Dermis microvascular lymphatic vessel endothelial cell (primary cell): ENCODE results near the gene PPIF. TPM values are rescaled to one million over a fixed set of nuclear protein-coding genes. Genes with fewer than 3 reads are reported as not detected.
A peak's percentile ranks its signal among the peaks of the same experiment; 100 is the strongest.
"Not testable (repeated sequence)": the region's sequence is repeated elsewhere in the genome, so short reads cannot be mapped to it uniquely, and the experiment has no call there.

Source experiments
- DNase-seq, 2 donors: peaks; one replicate each; pipeline versions ENCODE4 v3.0.0 to v3.0.0-alpha.2; 2010; ENCODE audit warnings: low read depth in 2 of 2
- total RNA-seq: library from RNA; depleted of rRNA; stranded (reverse); fragments of >200 nt; gene quantifications from 2 replicates; pipeline ENCODE4 v1.2.1, GENCODE V29; 2014

Gene PPIF
- total RNA-seq, 1 donor from 2014 or later = 12.7 TPM

DNA sequence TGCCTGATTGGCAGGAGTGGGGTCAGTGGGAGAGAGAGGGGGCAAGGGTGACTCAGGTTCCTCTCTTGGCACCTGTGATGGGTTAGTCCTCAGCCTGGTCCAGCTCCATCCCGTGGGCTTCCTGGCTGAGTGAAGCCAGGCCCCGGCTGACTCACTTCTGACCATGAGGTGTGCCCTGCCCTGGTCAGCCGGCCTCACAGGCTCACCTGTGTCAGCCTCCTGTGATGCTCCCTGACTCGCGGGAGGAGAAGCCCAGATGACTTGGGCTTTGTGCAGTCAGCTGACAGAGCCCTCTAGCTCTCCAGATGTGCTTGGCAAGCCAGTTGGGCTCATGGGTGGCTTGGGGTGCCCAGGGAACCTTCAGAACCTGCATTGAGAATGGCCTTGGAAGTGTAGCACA, 16.0 kb upstream of the PPIF start:
- peak in 1 of 2 donors; percentile 16 for DNase-seq

DNA sequence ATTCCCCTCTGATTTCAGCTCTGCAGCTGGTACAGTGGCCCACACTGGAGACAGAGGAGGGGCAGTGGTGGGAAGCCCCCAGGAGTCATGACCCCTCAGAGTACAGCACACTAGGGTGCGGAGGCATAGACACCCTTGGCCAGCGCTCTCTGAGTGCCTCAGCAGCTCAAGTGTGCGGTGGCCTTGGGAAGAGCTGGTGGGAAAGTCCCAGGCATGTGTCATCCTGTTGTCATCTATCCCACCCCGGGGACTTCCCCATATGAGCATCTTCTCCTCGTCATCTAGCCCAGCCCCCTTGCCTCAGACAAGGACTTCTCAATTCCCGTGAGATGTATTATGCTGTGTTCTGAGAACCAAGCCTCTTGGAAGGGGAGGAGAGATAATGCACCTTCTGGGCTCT, 15.6 kb upstream of the PPIF start:
- DNase-seq = peak in 1 of 2 donors; percentile 75

DNA sequence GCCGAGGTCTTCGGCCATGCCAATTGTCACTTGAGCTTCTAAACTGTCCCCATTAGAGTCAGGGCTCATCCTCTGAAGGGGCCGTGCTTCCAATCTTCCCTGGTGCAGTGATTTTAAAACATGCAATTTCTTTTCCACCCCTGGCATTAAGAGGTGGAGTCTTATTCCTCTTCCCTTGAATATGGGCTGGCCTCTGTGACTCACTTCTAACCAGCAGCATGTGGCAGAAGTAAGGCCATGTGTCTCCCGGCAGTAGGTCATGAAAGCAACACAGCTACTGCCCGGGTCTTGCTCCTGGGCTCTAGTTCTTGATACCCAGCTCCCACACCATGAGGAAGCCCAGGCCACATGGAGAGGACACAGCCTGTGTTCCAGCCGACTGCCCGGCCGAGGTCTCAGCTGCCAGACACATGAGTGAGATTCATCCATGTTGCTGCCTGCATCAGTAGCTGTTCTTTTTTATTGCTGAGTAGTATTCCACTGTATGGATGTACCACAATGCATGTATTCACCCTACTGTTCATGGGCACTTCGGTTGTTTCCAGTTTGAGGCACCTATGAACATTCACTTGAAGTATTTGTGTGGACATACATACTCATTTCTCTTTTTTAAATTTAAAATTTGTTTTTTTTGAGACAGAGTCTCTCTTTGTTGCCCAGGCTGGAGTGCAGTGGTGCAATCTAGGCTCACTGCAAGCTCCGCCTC, 14.5 kb upstream of the PPIF start:
- DNase-seq = not testable (repeated sequence)

DNA sequence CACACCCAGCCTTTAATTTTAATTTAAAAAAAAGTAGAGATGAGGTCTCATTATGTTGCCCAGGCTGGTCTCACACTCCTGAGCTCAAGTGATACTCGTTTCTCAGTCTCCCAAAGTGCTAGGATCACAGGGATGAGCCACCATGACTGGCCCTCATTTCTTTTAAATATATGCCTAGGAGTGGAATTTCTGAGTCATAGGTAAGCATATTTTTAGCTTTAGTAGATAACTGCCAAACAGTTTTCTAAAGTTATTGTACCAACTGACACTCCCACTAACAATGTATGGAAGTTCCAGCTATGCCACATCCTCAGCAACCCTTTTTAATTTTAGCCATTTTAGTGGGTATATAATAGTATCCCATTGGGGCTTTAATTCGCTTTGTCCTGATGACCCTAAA, 13.8 kb upstream of the PPIF start:
- no peak for DNase-seq

DNA sequence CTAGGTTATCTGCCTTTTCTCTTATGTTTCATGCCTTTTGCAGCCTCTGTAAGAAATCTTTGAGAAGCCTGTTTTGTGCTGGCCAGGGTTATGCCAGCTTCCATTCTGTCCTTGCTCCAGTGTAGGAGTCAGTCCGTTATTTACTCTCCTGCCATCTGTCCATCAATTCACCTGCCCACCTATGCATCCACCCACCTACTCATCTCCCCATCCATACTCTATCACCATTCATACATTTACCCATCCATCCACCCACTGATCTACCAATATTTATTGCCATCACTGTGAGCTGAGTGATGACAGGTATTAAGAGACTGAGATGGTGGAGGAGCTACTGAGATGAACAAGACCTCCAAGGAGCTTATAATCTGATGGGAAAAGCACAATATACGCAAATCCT, 12.7 kb upstream of the PPIF start:
- DNase-seq = no peak

DNA sequence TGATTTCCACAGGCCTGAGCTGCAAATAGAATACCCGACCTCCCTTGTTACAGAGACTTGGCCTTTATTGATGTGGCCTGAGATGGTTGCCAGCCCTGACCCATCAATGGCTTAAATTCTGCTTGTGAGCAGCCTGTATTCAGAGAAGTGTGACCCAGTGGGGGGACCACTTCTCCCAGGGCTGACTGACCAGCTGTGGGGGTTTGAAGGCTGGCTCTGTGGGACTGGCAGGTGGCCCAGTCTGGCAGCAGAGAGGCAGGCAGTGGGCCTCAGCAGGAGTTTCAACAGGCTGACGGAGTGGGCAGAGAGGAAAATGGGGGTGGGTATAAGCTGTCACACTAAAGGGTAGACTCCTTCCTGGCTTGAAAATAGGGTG, 12.2 kb upstream of the PPIF start:
- no peak for DNase-seq

DNA sequence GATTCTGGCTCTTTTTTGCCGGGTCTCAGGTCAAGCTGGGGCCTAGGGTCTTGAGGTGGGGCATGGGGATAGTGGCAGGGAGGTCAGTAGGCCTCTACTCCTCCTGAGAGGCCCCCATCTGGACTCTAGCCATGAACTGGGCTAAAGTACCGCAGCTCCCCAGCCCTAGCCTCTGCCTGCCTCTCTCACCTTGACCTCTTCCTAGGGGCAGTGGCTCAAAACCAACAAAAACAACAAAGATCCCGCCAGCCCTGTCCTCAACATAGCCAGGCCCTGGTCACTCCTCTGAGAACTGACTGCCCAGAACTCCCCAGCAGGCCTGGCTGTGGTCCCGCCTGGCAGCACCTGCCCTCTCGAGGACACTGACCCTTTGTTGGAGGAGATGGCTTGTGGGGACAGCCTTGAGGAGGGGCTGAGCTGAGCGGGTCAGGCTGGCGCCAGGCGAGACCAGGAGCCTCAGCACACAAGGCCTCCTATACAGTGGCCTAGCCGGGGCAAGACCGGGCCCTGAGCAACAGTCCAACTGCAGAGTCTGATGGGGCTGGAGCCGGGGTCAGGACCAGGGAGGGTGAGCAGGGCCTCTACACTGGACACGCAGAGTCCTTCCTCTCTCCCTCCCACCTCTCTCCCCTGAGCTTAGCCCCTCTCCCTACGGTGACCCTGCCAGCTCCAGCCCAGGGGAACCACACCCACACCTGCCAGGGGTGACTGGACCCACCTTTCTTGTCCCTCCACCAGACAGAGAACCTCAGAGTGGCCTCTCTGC, 11.6 kb upstream of the PPIF start:
- DNase-seq = no peak

DNA sequence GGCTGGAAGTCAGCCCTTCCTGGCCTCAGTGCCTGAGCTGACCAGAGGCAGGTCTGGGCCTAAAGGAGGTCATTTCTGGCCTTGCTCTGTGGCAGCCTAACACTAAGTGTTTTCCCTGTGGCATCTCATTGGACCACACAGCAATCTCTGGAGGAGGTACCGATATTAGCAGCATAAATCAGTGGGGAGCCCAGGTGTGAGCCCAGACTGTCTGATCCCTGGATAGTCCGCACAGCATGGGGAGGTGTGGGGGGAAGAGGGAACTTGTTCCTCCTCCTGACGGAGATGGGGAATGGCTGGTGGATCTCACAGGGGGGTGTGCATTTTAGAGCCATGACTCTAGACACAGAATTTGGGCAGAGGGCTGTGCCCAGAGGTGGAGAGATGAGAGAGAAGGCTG, 11.0 kb upstream of the PPIF start:
- no peak for DNase-seq

DNA sequence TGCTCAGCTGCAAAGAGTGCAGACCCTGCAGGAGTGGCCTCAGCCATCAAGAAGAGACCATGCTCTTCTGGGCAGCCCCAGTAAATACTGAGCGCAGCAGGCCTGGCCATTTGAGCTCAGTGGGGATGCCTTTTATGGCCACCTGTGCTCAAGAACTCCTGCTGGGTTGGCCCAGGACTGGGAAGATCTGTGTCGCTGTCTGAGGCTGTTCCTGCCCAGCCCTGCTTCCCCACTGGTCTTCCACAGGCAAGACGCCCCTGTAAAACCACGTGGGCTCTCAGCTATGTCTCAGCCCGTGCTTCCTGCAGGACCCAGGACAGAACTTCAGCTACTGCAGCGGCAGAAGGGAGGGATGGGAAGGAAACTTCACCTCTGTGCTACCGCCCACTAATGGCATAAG, 10.5 kb upstream of the PPIF start:
- DNase-seq = no peak

DNA sequence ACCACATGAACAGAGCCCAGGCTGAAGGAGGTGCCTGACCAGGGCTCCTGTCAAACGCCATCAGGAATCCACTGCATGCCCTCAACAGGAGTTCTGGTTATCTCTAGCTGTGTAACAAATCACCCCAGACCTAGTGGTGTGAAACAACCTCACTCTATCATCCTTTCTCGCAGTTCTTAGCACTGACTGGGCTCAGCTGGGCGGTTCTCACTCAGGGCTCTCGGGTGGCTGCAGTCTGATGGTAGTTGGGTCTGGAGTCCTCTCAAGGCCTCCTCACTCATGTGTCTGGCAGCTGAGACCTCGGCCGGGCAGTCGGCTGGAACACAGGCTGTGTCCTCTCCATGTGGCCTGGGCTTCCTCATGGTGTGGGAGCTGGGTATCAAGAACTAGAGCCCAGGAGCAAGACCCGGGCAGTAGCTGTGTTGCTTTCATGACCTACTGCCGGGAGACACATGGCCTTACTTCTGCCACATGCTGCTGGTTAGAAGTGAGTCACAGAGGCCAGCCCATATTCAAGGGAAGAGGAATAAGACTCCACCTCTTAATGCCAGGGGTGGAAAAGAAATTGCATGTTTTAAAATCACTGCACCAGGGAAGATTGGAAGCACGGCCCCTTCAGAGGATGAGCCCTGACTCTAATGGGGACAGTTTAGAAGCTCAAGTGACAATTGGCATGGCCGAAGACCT, 9.3 kb upstream of the PPIF start:
- DNase-seq = not testable (repeated sequence)

DNA sequence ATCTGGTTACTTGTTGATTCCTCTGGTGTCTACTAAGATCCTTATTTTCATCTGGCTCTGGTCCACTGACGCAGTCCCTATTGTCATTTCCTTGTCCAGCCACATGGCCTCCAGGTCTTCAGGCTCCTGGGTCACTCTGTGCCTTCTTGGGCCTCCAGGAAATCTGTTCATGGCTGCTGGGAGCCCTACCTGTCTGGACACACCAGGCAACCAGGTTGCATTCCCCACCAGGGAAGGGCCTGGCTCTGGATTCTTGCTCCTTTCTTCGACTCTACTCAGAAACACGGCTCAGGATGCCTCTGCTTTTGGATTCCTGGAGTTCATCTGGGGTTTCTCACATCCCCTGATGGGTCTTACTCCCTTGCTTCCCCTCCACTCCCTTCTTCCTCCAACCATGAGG, 8.0 kb upstream of the PPIF start:
- DNase-seq = no peak

DNA sequence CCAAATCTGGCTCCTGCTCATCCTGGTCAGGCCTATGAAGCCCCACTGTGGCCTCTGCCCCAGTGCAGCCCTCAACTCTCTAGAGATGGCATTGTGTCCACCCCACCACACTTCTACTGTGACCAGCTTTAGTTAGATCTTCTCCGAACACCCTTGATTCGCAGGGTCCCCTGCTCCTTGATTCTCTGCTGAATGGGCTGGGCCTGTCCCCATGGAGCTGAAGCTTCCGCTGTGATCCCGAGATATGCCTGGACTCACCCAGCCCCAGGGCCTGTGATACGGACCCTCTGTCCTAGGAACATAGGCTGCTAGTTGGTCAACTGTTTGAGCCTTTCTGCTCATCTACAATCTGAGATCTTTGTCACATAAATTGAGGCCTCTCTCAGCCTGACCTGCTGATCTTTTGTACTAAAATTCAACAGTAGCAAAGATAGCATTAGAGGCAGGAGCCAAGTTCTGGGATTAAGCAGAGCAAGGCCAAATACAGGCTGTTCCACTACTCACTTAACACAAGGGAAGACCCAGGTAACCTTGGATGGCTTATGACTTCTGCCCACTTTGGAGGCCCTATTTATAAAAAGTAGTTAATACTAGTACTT, 6.5 kb upstream of the PPIF start:
- no peak for DNase-seq

DNA sequence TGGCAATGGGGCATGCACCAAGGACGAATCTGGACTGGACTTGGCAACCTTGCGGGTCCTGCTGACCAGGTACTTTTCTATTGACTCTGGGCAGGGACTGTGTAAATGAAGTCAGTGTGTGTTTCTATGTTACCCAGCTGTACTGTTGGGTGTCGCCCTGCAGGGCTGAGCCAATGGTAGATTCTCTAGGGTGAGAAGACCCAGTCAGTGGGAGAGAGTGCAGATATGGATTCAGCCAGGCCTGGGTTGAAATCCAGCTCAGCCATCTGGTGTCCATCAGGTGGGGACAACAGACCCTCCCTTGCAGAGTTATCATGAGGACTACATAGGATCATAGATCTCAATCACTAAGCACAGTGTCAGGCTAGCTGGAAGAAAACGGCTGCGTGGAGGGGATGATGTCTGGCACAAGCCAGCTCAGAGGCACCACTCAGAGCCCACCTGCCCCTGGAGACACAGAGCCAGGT, 4.9 kb upstream of the PPIF start:
- DNase-seq = no peak

DNA sequence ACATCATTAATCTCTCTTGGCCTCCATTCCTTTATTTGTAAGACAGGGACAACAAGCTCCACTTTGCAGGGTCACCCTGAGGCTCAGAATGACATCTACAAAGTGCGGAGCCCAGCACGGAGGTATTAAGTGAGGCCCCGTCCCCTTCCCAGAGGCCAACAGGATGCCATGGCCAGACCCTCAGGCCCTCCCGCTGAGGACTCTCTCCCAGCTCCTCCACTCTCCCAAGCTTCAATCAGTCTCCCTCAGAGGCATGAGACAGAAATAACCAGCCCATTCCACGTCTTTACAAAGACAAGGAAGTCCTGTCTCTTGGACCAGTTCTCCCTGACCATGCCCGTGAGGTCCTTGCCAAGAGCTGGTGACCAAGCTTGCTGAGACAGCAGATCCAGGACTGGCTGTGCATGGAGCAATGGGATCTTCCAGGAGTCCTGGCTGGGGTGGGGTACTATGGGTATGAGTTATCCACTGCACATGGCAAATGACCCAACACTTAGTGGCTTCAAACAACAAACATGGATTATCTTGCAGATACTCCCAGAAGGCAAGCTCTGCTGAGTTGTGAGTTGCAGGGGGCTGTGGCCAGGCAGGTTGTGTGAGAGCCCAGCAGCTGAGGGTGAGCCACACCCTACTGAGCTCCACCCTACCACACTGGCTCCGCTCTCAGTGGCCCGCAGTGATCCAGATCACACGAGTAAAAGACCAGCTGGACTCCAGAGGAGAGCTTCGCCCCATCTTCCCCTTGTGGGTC, 4.3 kb upstream of the PPIF start:
- no peak for DNase-seq

DNA sequence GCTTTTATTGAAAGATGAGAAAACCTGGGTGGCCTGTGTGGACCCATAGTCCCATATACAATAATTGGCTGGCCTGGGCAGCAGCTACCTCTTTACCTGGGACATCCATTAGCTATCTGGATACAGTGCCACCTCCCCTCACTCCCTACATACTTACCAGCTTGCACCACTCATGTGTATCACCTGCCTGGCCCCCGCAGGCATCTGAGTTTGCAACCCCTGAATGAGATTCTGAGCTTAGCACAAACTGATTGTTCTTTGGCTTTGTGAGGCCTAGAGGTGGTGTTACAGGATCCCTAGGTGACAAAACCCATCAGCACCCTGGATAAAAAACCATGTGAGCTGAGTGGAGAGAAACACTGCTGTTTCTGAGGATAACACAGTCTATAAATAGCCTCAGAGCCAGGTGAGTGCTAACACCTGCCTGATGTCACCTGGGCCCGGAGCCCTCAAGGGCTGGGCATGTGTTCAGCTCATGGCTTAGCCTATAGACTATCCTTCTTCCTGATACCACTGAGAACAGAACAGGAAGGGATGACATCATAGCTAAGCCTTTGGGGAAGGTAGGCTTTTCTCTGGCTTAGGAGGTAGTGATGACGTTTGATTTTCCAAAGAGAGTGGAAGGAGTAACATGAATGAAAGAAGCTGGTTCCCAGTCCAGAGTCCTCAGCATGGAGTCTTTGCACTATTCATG, 2.6 kb upstream of the PPIF start:
- no peak for DNase-seq

DNA sequence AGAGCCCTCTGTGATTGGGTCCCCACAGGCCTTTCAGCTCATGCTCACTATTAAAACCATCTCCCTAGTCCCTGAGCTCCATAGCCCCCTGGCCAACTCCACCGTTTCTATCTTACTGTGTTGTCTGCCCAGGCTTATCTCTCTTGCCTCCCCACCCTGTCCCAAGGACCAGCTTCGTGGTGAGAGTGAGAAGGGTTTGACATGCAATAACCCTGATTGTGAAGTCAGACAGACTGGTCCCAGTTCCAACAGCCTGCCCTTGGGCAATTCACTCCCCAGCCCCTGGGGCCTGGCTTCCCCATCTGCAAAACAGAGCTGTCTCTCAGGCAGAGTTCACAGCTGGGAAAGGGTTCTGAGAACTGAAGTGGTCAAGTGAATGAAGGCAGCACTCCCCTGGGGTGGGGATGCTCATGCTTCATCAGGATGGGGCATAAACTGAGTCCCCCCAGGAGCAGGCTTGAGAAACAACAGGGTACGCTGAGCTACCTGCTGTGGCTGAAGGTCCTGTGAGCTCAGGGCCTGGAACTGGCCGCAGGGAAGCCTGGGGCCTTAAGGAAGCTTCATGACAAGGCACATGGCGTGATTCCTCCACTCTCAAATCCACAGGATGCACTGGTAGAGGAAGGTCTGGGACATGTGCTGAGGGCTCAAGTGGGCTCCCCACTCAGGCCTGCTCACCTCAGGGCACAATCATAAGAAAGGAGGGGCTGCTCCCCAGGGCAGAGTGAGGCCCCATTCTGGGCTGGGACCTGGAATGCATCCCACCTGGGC, 1.8 kb upstream of the PPIF start:
- no peak for DNase-seq

DNA sequence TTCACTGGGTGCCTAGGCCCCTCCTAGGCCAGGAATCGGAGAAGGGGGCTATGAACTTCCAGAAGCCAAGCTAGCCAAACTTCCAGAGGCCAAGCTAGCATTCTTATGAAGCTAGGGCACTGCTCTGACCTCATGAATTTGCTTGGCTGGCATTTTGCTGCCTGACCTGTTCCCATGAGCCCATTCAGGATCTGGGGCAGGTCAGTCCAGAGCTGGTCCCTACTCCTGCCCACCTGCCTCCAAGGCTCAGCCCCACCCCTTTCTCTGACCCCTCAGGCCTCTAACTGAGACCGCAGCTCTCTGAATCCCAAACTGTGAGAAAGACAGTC, 1.3 kb upstream of the PPIF start:
- DNase-seq = no peak

DNA sequence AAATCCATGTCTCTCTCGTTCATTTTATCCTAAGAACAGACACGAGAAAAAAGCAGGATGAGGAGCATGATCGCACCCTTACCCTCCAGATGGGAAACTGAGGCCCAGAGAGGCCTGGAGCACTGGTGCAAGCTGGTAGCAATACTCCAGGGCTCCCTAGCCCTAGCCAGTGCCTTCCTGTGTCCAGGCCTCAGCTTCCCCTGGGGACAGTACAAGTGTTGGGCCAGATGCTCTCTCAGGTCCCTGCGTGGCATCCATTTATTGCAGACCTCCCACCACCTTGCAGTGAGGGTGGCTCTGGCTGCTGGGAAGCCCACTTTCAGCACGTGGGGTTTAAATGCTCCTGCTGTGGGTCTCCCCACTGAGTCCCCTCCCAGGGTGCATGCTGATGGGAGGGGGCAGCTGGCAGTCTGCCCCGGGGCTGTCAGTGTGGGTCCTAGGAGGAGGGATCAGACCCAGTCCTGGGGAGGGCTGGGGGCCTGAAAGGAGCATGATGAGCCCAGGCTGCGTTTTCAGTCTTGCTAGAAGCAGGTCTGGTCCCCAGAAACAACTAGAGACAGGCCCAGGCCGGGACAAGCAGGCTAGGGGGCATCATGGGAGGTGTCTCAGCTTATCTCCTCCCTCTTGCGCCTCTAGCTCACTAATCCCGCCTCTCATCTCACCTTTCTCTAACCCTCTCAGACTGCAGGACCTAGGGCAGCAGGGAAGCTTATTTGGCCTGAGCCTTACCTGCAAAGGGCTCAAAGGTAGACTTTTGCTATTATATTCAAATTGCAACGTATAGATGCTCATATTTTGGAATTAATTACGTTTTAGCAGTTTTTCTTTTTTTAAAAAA, 662 bp upstream of the PPIF start:
- DNase-seq = no peak

DNA sequence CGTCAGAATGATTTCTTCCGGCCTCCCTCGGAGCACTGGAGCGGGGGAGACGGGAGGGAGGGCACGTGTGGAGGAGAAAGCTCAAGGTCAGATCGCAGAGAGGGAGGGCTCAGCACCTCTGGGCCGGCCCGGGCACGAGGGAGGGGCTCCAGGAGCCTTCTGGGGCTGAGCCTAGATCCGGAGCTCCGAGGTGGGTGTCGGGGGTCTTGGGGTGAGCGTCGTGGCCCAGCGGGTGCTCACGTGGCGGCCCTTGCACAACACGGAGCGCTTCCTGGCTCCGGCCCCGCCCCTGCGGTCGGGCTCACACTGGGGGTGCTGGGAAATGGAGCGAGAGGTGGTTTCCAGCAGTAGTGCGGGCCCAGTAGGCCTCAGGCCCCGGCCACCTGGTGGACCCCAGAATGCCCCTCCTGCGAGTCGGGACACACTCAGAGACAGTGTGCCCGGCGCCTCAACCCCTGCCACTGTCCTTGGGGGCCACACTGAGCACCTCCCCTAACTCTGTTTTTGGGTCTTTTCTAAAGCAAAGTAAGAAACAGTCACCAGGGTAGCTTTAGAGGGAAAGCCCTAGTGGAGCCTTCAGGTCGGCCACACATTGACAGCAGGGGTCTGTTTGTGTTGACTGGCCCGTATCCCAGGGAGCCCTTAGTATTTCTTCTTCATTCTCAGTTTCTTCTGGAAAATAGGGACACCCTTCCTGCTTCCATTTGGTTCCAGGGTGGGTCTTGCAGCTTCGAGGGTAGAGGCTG, 798 bp downstream of the PPIF start:
- DNase-seq = peak; percentile 43 to 73
